Measurements from ENCODE around the gene MSH5.

DNA sequence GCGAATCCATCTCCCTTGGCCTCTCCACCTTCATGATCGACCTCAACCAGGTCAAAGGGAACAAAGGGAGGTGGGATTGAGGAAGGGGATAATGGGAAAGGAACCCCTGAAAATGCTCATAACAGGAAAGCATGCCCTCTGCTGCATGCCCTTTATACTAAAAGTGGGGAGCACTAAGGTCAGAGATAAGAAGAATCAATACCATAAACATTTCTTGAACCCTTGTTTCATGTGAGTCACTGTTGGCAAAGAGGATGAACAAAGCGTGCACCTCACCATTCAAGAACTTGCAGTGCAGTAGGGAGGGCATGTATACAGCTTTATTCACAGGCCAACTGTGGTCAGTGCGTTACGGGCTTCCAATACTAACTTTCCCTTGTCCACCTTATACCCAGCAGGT lies 21.0 kb downstream of the MSH5 start:
- TF ChIP-seq, protein P1, sequence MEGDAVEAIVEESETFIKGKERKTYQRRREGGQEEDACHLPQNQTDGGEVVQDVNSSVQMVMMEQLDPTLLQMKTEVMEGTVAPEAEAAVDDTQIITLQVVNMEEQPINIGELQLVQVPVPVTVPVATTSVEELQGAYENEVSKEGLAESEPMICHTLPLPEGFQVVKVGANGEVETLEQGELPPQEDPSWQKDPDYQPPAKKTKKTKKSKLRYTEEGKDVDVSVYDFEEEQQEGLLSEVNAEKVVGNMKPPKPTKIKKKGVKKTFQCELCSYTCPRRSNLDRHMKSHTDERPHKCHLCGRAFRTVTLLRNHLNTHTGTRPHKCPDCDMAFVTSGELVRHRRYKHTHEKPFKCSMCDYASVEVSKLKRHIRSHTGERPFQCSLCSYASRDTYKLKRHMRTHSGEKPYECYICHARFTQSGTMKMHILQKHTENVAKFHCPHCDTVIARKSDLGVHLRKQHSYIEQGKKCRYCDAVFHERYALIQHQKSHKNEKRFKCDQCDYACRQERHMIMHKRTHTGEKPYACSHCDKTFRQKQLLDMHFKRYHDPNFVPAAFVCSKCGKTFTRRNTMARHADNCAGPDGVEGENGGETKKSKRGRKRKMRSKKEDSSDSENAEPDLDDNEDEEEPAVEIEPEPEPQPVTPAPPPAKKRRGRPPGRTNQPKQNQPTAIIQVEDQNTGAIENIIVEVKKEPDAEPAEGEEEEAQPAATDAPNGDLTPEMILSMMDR (IDR thresholded peaks at IDR 0.05; ENCODE audit: low read depth, low read length): no peak
- TF ChIP-seq, protein P2, sequence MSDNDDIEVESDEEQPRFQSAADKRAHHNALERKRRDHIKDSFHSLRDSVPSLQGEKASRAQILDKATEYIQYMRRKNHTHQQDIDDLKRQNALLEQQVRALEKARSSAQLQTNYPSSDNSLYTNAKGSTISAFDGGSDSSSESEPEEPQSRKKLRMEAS (IDR thresholded peaks at IDR 0.05; ENCODE audit: low read depth, low read length): no peak
- TF ChIP-seq POLR2A (IDR thresholded peaks at IDR 0.05; ENCODE audit: extremely low read depth, insufficient read length) (peak; percentile 6), MYC (IDR thresholded peaks at IDR 0.05; ENCODE audit: low read depth, low read length) (no peak)

Measured in NB4 (cell line).